GM13977 (cell line): ENCODE measurements around the gene UBR2.

ENCODE experiments used
- DNase-seq: peaks from one replicate; pipeline ENCODE4 v3.0.0; 2012; ENCODE audit warnings: low spot score
- in situ Hi-C: fragments of 300-500 bp; cut with MboI; formaldehyde crosslinking; loops from one replicate; pipeline ENCODE4 v1.12.0; 2022; ENCODE audit warnings: low sequenced_read_pairs, low pct_unique_long_range_greater_than_20kb, mixed read lengths, inconsistent platforms; ENCODE audit not compliant: unreplicated experiment
- TF ChIP-seq, protein P1 (sequence below): IDR thresholded peaks from 2 replicates; pipeline ENCODE4 v1.5.1; 2012; ENCODE audit warnings: mild to moderate bottlenecking, control low read depth; ENCODE audit not compliant: insufficient read depth; ENCODE audit errors: extremely low read depth, missing control alignments

Gene UBR2

DNA sequence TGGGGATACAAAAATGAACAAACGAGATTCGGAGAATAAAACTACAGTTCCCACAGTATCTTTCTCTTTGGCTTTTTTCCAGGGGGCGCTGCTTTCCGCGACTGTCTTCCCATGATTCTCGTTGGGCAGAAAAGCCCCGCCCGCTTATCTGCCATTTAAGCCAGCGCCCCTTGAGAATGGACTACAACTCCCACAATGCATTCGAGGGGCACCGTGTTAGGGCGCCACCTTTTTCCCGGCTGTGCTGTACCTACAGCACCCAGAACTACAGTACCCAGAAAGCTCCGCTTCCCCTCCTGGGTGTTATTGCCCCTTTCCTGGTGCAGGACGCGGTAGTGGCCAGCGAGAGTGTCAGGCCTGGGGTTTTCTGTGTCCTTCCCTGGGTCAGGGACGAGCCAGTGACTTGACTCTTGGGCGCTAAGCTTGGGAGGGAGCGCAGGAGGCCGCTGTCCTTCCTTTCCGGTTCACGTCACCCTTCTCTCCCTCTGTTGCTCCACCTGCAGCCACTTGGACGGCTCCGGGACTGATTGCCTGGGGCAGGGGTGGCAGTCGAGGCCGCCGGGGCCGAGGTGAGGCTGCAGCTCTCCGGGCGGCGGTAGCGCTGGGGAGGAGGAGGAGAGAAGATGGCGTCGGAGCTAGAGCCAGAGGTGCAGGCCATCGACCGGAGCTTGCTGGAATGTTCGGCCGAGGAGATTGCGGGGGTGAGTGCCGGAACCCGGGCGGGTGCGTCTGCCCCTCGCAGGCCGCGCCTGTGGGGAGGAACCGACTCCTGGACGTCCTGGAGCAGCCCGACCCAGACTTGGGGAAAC lies at the start of gene UBR2:
Gene UBR2, plus strand, starts transcription at position 333 of the 809 bp plus-strand sequence. Its CDS starts 291 bp downstream, at position 624.
- TF ChIP-seq, protein P1, sequence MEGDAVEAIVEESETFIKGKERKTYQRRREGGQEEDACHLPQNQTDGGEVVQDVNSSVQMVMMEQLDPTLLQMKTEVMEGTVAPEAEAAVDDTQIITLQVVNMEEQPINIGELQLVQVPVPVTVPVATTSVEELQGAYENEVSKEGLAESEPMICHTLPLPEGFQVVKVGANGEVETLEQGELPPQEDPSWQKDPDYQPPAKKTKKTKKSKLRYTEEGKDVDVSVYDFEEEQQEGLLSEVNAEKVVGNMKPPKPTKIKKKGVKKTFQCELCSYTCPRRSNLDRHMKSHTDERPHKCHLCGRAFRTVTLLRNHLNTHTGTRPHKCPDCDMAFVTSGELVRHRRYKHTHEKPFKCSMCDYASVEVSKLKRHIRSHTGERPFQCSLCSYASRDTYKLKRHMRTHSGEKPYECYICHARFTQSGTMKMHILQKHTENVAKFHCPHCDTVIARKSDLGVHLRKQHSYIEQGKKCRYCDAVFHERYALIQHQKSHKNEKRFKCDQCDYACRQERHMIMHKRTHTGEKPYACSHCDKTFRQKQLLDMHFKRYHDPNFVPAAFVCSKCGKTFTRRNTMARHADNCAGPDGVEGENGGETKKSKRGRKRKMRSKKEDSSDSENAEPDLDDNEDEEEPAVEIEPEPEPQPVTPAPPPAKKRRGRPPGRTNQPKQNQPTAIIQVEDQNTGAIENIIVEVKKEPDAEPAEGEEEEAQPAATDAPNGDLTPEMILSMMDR, result peak; percentile 30
- peak; percentile 92 for DNase-seq
- in situ Hi-C loops, result no loop called here

DNA sequence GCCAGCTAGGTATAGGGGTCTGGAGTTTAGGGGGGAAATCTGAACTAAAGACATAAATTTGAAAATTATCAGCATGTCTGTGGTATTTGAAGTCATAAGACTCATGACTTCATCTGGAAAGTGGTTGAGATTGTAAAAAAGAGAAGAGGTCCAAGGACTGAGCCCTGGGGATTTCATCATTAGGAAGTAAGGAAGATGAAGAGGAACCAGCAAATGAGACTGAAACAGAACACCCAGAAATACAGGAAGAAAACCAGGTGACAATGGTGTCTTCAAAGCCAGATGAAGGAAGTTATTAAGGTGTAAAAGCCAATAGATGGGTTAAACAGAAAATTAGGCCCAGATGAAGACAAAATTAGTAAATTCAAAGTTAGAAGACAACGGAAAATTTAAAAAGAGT lies 49.1 kb upstream of the UBR2 start:
- DNase-seq, result no peak
- TF ChIP-seq, protein P1, result no peak
- in situ Hi-C loops, result no loop called here

DNA sequence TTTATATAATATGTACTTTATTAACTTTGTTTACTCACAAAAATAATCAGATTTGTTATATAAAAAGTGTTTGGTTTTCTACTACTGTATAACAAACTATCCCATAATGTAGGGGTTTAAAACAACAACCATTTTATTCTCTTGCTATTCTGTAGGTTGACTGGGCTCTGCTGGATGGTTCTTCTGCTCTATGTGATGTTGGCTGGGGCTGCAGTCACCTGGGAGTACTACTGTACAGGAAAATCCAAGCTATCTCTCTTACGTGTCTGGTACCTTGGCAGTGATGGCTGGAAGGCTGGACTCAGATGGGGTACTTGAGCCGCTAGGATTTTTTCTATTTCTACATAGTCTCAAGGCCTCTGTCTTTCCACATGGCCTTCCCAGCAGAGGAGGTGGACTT lies 44.0 kb upstream of the UBR2 start:
- TF ChIP-seq, protein P1, result no peak

DNA sequence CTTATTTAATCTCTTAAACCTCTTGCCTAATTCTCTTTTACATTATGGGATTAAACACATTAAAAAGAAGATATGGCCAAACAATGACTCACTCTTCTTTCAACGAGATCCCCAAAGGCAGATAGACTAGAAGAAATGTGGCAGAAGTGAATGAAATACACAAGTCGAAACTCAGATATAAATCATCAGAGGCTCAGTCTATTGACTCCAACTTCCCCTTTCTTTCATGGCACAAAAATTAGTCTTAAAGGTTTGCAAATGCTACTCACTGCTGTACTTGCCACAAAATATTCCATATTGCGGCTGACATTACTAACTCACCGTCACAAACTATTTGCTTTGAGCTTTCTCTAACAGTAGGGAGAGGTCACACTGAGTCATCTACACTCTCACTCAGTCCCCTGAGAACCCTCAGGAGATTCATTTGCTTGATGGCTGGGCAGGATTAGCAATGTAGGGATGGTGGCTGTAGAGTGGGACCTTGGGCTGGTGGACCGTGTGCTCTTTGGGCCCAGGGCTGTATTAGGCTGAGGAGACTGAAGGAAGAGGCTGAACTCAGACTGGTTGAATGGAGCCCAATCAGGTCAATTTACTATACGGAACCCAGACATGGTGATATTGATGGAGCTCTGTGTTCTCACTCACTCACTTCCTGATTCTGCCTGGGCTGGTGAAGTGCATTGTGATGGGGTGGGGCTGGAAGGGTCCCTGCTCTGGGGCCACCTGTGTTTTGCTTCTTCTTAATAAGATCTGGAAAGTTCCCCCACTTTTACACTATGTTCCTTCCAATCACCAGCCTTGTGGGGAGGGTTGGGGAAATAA lies 42.8 kb upstream of the UBR2 start:
- TF ChIP-seq, protein P1, result no peak
- in situ Hi-C loops, result no loop called here
- DNase-seq, result no peak

More for the DNA sequence above, 44.0 kb upstream of the UBR2 start:
- DNase-seq, result no peak
- in situ Hi-C loops, result no loop called here

DNA sequence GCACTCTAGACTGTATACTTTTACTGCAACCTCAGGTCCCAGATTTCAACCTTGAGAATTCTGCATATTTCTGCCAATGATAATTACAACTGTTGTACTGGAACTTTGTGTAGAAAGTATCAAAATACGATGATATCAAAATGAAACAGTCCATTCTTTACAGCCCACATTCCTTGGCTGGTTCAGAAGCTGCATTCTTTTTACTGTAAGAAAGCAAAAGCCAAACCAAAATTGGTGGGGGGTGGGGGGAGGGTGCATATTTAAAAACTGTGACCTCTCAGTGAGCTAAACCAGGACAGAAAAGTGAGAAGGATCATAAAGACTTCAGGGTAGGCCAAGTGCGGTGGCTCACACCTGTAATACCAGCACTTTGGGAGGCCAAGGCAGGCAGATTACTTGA lies 41.8 kb upstream of the UBR2 start:
- in situ Hi-C loops, result no loop called here
- DNase-seq, result no peak
- TF ChIP-seq, protein P1, result no peak

DNA sequence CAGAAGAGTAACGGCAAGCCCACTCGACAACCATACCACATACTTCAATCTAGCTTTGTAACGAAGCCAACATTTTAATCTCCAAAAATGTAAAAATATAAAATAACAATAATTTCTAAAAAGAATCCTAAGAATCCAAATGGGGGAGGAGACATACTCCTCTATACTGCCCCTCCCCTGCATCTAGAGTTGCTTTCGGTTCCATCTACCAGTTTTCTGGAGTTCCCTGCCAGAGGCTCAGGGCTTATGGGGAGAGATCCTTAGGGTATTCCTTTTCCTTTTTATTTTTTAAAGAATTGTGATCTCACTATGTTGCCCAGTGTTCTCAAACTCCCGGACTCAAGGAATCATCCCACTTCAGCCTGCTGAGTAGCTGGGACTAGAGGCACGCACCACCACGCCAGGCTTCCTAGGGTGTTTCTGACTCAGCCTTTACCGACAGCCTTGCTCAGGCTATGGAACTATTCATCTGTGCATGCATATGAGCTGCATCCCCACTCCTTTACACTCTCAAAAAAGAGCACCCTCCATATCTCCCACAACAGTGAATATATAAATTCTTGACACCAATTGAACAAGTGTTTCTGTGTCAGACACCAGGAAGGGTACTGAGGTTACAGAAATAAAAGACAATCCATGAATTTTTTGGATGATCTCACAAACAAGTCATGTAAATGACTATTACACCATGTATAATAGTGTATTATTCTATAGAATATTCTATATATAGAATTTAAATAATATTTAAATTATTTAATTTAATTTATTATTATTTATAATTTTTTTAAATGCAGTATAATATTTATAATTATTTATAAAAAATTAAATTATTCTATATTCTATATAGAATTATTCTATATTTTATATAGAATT lies 40.7 kb upstream of the UBR2 start:
- no peak for DNase-seq
- in situ Hi-C loops, result no loop called here
- TF ChIP-seq, protein P1, result no peak
